ENCODE measurements around the gene MAP2K7.
A peak's percentile ranks its signal among the peaks of the same experiment; 100 is the strongest.

Gene MAP2K7

DNA sequence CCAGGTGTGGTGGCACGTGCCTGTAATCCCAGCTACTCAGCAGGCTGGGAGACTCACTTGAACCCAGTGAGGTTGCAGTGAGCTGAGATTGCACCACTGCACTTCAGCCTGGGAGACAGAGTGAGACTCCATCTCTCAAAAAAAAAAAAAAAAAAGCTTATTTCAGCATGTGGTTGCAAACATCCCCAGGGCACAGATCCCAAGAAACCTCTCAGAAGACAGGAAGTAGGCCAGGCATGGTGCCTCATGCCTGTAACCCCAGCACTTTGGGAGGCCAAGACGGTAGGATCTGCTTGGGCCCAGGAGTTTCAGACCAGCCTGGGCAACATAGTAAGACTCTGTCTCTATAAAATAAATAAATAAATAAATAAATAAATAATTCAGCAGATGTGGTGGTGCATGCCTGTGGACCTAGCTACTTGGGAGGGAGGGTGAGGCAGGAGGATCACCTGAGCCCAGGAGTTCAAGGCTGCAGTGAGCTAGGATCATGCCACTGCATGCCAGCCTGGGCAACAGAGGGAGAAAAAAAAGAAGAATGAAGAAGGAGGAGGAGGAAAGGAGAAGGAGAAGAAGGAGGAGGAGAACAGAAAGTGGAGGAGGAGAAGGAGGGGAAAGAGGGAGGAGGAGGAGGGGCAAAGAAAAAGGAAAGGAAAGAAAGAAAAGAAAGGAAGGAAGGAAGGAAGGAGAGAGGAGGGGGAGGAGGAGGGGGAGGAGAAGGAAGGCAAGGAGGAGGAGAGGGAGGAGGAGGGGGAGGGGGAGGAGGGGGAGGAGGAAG lies 19.7 kb upstream of the MAP2K7 start:
- DNase-seq (ENCODE audit: low read depth): peak; percentile 69

- DNase-seq (ENCODE audit: low read depth): no peak
These were observed 17.9 kb upstream of the MAP2K7 start for GRCh38 chr19:7885818-7886217.

GRCh38 chr19:7887408-7888144 lies 16.1 kb upstream of the MAP2K7 start:
- no peak for DNase-seq (ENCODE audit: low read depth)

DNA sequence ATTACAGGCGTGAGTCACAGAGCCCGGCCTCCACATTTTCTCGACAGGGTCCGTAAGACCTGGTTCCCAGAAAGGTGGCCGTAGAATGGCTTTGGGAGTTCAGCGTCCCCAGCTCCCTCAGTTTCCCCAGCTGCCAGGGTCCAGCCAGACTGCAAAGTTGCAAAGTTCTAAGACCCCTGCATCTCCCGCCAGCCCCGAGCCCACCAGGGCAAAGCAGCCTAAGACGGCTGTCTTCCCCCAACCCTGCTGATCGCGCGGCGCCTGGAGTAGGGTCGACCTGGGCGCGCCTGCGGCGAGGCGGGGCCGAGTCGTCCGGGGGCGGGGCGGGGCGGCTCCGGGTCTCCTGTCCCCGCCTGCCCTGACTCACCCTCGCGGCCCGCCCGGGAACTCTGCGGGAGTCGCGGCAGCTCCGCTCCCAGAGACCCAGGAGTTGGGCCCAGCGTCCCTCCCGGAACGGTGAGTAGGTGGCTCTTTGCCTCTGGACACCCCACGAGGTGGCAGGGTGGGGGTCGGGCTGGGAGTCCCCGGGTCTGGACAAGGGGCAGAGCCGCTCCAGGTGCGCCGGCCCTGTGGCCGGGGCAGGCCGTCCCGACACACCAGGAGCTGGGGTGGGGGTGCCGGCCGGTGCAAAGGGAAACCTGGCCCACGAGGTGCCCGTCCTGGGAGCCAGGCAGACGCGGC lies 15.4 kb upstream of the MAP2K7 start, which contains the start of gene LRRC8E:
Gene LRRC8E (plus strand): TSS at position 366 of the 681 bp plus-strand sequence. CDS start 7,094 bp downstream, outside the sequence.
- peak; percentile 87 for DNase-seq (ENCODE audit: low read depth)

GRCh38 chr19:7888826-7889217 lies 14.9 kb upstream of the MAP2K7 start:
- no peak for DNase-seq (ENCODE audit: low read depth)

- peak; percentile 88 for DNase-seq (ENCODE audit: low read depth)
These were observed 10.1 kb upstream of the MAP2K7 start for GRCh38 chr19:7893362-7894101.

- no peak for DNase-seq (ENCODE audit: low read depth)
These were observed 8.9 kb upstream of the MAP2K7 start for GRCh38 chr19:7894612-7895309.

- DNase-seq (ENCODE audit: low read depth): no peak
These were observed 8.1 kb upstream of the MAP2K7 start for GRCh38 chr19:7895565-7895964.

DNA sequence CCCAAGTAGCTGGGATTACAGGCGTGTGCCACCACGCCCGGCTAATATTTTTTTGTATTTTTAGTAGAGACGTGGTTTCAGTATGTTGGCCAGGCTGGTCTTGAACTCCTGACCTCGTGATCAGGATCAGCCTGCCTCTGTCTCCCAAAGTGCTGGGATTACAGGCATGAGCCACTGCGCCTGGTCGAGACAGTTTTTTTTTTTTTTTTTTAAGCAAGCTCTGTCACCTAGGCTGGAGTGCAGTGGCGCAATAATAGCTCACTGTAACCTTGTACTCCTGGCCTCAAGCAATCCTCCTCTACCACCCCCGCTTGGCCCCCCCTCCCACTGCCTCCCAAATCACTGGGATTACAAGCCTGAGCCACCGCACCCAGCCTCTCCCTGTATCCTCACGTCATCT lies 6.4 kb upstream of the MAP2K7 start:
- DNase-seq (ENCODE audit: low read depth): no peak

DNA sequence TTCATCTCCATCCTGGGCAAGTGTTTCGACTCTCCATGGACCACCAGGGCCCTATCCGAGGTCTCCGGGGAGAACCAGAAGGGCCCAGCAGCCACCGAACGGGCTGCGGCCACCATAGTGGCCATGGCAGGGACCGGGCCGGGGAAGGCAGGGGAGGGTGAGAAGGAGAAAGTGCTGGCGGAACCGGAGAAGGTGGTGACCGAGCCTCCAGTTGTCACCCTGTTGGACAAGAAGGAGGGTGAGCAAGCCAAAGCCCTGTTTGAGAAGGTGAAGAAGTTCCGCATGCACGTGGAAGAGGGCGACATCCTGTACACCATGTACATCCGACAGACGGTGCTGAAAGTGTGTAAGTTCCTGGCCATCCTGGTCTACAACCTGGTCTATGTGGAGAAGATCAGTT lies 4.7 kb upstream of the MAP2K7 start:
- DNase-seq (ENCODE audit: low read depth): no peak

- DNase-seq (ENCODE audit: low read depth): no peak
These were observed 3.8 kb upstream of the MAP2K7 start for GRCh38 chr19:7899751-7900378.

DNA sequence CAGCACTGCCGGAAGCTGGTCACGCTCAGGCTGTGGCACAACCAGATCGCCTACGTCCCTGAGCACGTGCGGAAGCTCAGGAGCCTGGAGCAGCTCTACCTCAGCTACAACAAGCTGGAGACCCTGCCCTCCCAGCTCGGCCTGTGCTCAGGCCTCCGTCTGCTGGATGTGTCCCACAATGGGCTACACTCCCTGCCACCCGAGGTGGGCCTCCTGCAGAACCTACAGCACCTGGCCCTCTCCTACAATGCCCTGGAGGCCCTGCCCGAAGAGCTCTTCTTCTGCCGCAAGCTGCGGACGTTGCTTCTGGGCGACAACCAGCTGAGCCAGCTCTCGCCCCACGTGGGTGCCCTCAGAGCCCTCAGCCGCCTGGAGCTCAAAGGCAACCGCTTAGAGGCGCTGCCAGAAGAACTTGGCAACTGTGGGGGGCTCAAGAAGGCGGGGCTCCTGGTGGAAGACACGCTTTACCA lies 3.2 kb upstream of the MAP2K7 start:
- DNase-seq (ENCODE audit: low read depth): no peak

GRCh38 chr19:7900931-7901330 lies 2.7 kb upstream of the MAP2K7 start:
- DNase-seq (ENCODE audit: low read depth): no peak

DNA sequence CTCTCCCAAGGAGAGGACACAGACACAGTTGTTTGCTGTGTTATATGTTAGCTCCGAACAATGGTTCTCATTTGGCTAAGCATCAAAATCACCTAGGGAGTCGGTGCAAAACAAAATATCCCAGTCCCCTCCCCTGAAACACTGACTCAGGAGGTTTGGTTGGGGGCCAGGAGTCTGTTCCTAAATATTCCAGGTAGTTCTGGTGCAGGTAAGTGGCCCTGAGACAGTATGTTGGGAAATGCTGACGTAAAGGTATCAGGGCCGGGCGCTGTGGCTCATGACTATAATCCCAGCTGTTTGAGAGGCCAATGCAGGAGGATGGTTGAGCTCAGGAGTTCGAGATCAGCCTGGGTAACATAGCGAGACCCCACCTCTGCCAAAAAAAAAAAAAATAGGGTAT lies 2.3 kb upstream of the MAP2K7 start:
- DNase-seq (ENCODE audit: low read depth): no peak

DNA sequence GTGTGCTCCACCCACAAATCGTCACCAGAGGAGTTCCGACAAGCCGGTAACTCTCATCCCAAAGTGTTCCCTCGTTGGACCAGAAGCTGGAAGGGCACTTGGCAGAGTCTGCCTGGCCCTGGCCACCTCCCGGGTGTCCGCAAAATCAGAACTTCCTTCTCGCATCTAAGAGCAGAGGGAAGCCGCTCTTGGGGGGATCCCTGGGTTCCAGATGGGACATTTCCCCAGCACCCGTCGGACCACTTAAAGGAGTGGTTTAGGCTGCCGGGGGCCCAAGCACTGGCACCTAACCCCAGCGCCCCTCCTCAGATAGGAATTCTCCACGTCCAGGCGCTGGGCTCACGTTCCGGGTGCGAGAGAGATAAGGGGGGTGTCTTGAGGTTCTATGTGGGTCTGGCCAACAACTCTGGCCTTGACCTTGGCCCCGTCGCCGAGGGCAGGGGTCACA lies 857 bp upstream of the MAP2K7 start:
- DNase-seq (ENCODE audit: low read depth): no peak

- DNase-seq (ENCODE audit: low read depth): peak; percentile 49
These were observed 670 bp downstream of the MAP2K7 start for GRCh38 chr19:7904074-7905020.

DNA sequence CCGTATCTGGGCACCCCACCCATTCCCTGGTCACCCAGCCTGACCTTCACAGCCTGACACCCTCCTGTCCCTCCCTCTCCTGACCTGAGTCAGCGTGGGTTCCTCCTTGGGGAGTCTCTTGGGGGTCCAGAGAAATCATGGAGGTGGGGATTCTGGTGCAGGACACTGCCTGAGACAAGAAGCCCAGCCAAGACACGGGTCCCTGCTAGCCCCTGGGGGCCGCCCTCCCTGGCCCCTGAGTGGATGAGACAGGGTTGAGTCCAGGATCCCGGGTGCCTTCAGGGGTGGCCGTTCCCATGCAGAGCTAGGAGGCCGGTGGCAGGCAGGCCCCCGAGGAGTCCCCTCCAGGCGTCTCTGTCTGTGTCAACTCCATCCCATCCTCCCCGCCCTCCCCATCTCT lies 1.6 kb downstream of the MAP2K7 start:
- no peak for DNase-seq (ENCODE audit: low read depth)

GRCh38 chr19:7905859-7906258 lies 2.2 kb downstream of the MAP2K7 start:
- no peak for DNase-seq (ENCODE audit: low read depth)

GRCh38 chr19:7907122-7907521 lies 3.4 kb downstream of the MAP2K7 start:
- DNase-seq (ENCODE audit: low read depth): no peak

DNA sequence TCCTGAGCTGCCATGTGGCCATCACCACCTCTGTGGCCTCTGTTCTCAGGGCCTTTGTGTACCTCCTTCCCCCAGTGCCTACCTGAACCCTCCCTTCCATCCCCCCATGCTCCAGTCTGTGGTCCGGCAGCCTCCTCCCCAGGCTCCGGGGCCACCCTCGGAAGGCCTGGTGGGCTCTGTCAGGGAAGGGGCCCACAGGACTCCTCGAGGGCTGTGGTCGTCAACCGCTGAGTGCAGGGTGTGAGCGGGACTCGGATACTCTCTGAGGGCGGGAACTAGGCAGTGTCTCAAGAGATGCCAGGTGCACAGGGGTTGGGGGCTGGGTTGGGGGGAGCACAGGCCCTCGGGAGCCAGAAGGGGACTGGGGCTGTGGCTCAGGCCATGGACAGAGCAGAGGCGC lies 3.9 kb downstream of the MAP2K7 start:
- DNase-seq (ENCODE audit: low read depth): no peak

All from ELR (cell line).